ENCODE data around the gene TACR1.
"Not testable (repeated sequence)": the region's sequence is repeated elsewhere in the genome, so short reads cannot be mapped to it uniquely, and the experiment has no call there.

TACR1 gene

GRCh38 chr2:75200140-75201096, 1.1 kb upstream of the TACR1 start:
- FAIRE-seq: no peak

GRCh38 chr2:75195076-75195691, 4.1 kb downstream of the TACR1 start:
- no peak for DNase-seq (ENCODE audit: extremely low spot score, insufficient read length, low read depth)
- FAIRE-seq: no peak

More at GRCh38 chr2:75200140-75201096, 1.1 kb upstream of the TACR1 start:
- no peak for DNase-seq (ENCODE audit: extremely low spot score, insufficient read length, low read depth)

- DNase-seq (ENCODE audit: extremely low spot score, insufficient read length, low read depth) (no peak), FAIRE-seq (no peak)
Observed at GRCh38 chr2:75194184-75194868, 5.0 kb downstream of the TACR1 start.

- FAIRE-seq: no peak
- no peak for DNase-seq (ENCODE audit: extremely low spot score, insufficient read length, low read depth)
Observed at GRCh38 chr2:75192496-75192895, 6.8 kb downstream of the TACR1 start.

GRCh38 chr2:75190271-75190990, 8.9 kb downstream of the TACR1 start:
- DNase-seq (ENCODE audit: extremely low spot score, insufficient read length, low read depth) (no peak), FAIRE-seq (no peak)

- DNase-seq (ENCODE audit: extremely low spot score, insufficient read length, low read depth): no peak
- FAIRE-seq: no peak
Observed at GRCh38 chr2:75186821-75187220, 12.5 kb downstream of the TACR1 start.

- DNase-seq (ENCODE audit: extremely low spot score, insufficient read length, low read depth) (no peak), FAIRE-seq (no peak)
Observed at GRCh38 chr2:75182606-75183005, 16.7 kb downstream of the TACR1 start.

- no peak for DNase-seq (ENCODE audit: extremely low spot score, insufficient read length, low read depth)
- no peak for FAIRE-seq
Observed at GRCh38 chr2:75180476-75180875, 18.8 kb downstream of the TACR1 start.

GRCh38 chr2:75177427-75177826, 21.9 kb downstream of the TACR1 start:
- no peak for DNase-seq (ENCODE audit: extremely low spot score, insufficient read length, low read depth)
- no peak for FAIRE-seq

- DNase-seq (ENCODE audit: extremely low spot score, insufficient read length, low read depth): no peak
- no peak for FAIRE-seq
Observed at GRCh38 chr2:75175456-75175855, 23.9 kb downstream of the TACR1 start.

- no peak for DNase-seq (ENCODE audit: extremely low spot score, insufficient read length, low read depth)
- FAIRE-seq: no peak
Observed at GRCh38 chr2:75174981-75175380, 24.3 kb downstream of the TACR1 start.

GRCh38 chr2:75174519-75174918, 24.8 kb downstream of the TACR1 start:
- DNase-seq (ENCODE audit: extremely low spot score, insufficient read length, low read depth): no peak
- FAIRE-seq: no peak

- DNase-seq (ENCODE audit: extremely low spot score, insufficient read length, low read depth) (no peak), FAIRE-seq (no peak)
Observed at GRCh38 chr2:75173740-75174139, 25.6 kb downstream of the TACR1 start.

- not testable (repeated sequence) for FAIRE-seq
Observed at GRCh38 chr2:75171423-75171822, 27.9 kb downstream of the TACR1 start.

GRCh38 chr2:75170889-75171288, 28.4 kb downstream of the TACR1 start:
- DNase-seq (ENCODE audit: extremely low spot score, insufficient read length, low read depth) (no peak), FAIRE-seq (no peak)

More at GRCh38 chr2:75171423-75171822, 27.9 kb downstream of the TACR1 start:
- not testable (repeated sequence) for DNase-seq (ENCODE audit: extremely low spot score, insufficient read length, low read depth)

GRCh38 chr2:75168186-75168585, 31.1 kb downstream of the TACR1 start:
- FAIRE-seq (no peak), DNase-seq (ENCODE audit: extremely low spot score, insufficient read length, low read depth) (no peak)

GRCh38 chr2:75166491-75166890, 32.8 kb downstream of the TACR1 start:
- FAIRE-seq: no peak
- DNase-seq (ENCODE audit: extremely low spot score, insufficient read length, low read depth): no peak

- FAIRE-seq: no peak
- no peak for DNase-seq (ENCODE audit: extremely low spot score, insufficient read length, low read depth)
Observed at GRCh38 chr2:75162897-75163296, 36.4 kb downstream of the TACR1 start.

GRCh38 chr2:75162259-75162658, 37.1 kb downstream of the TACR1 start:
- no peak for DNase-seq (ENCODE audit: extremely low spot score, insufficient read length, low read depth)
- FAIRE-seq: no peak

GRCh38 chr2:75157435-75157834, 41.9 kb downstream of the TACR1 start:
- DNase-seq (ENCODE audit: extremely low spot score, insufficient read length, low read depth) (no peak), FAIRE-seq (no peak)
